GM23338 (cell line): ENCODE measurements around the gene ECD. TPM values are rescaled to one million over a fixed set of nuclear protein-coding genes. Genes with fewer than 3 reads are reported as not detected.

Experiments
- ATAC-seq: fragments of 200-7000 bp; cut with Tn5 transposase; 3 replicates; pipeline ENCODE4 v1.9.1; 2020
- DNase-seq: peaks from one replicate; pipeline ENCODE4 v3.0.0-alpha.2; 2015; ENCODE audit warnings: low spot score
- H2AFZ ChIP-seq: fragments of 200-600 bp; sonication (generic); 2 replicates; pipeline ENCODE4 v1.8.0; 2016; ENCODE audit warnings: antibody characterized with exemption, mild to moderate bottlenecking, moderate library complexity
- H3F3A ChIP-seq: fragments of 200-600 bp; sonication (generic); replicated peaks from 2 replicates; pipeline ENCODE4 v1.8.0; 2017; ENCODE audit warnings: antibody characterized with exemption, mixed run types, low read depth
- H3K27ac ChIP-seq: fragments of 200-600 bp; sonication (generic); 2 replicates; pipeline ENCODE4 v1.6.1; 2016; ENCODE audit warnings: low read depth
- H3K27me3 ChIP-seq: fragments of 200-600 bp; sonication (generic); 2 replicates; pipeline ENCODE4 v1.8.0; 2016; ENCODE audit warnings: mild to moderate bottlenecking, mixed run types, moderate library complexity; ENCODE audit not compliant: insufficient read depth
- H3K36me3 ChIP-seq: fragments of 200-600 bp; sonication (generic); 2 replicates; pipeline ENCODE4 v1.8.0; 2016; ENCODE audit warnings: mild to moderate bottlenecking; ENCODE audit not compliant: insufficient read depth
- H3K4me1 ChIP-seq: fragments of 200-600 bp; sonication (generic); 2 replicates; pipeline ENCODE4 v1.8.0; 2016; ENCODE audit warnings: mild to moderate bottlenecking, moderate library complexity; ENCODE audit not compliant: insufficient read depth
- H3K4me2 ChIP-seq: fragments of 200-600 bp; sonication (generic); 2 replicates; pipeline ENCODE4 v1.7.1; 2017; ENCODE audit warnings: mixed run types
- H3K4me3 ChIP-seq: fragments of 200-600 bp; sonication (generic); 2 replicates; pipeline ENCODE4 v1.6.1; 2016; ENCODE audit warnings: mixed run types
- H3K79me2 ChIP-seq: fragments of 200-600 bp; sonication (generic); replicated peaks from 2 replicates; pipeline ENCODE4 v1.8.0; 2017; ENCODE audit warnings: mild to moderate bottlenecking; ENCODE audit not compliant: insufficient read depth
- H3K9me2 ChIP-seq: fragments of 200-600 bp; sonication (generic); 2 replicates; pipeline ENCODE4 v1.8.0; 2017; ENCODE audit not compliant: insufficient read depth
- H4K20me1 ChIP-seq: fragments of 200-600 bp; sonication (generic); replicated peaks from 2 replicates; pipeline ENCODE4 v1.8.0; 2017; ENCODE audit warnings: mild to moderate bottlenecking; ENCODE audit not compliant: insufficient read depth
- H3K27ac Mint-ChIP-seq: 2 replicates; pipeline ENCODE4 v1.8.0; 2020; ENCODE audit warnings: inconsistent platforms, mild to moderate bottlenecking, moderate library complexity, mixed read lengths
- H3K27me3 Mint-ChIP-seq: 3 replicates; pipeline ENCODE4 v1.8.0; 2022; ENCODE audit warnings: low read depth, mild to moderate bottlenecking, moderate library complexity, mixed read lengths, inconsistent platforms; ENCODE audit not compliant: insufficient read depth, poor library complexity
- H3K36me3 Mint-ChIP-seq: 3 replicates; pipeline ENCODE4 v1.8.0; 2021; ENCODE audit warnings: low read depth, mild to moderate bottlenecking, inconsistent platforms, moderate library complexity, mixed read lengths
- H3K4me1 Mint-ChIP-seq: 3 replicates; pipeline ENCODE4 v1.8.0; 2020; ENCODE audit warnings: mild to moderate bottlenecking, inconsistent platforms, mixed read lengths
- H3K4me3 Mint-ChIP-seq: 3 replicates; pipeline ENCODE4 v1.8.0; 2021; ENCODE audit warnings: moderate library complexity, mild to moderate bottlenecking, inconsistent platforms, mixed read lengths
- H3K9me3 Mint-ChIP-seq: 3 replicates; pipeline ENCODE4 v1.8.0; 2020; ENCODE audit warnings: moderate library complexity, mild to moderate bottlenecking, inconsistent platforms, mixed read lengths
- CREB1 ChIP-seq: fragments of 250-450 bp; sonication (Bioruptor Pico); IDR thresholded peaks from 2 replicates; pipeline ENCODE4 v1.5.0; 2020; ENCODE audit warnings: low read depth, mild to moderate bottlenecking, moderate library complexity
- EZH2 ChIP-seq: fragments of 200-600 bp; sonication (generic); IDR thresholded peaks from one replicate; pipeline ENCODE4 v1.8.0; 2017; ENCODE audit warnings: antibody characterized with exemption, mild to moderate bottlenecking, low read depth; ENCODE audit not compliant: unreplicated experiment
- EZH2phosphoT487 ChIP-seq: fragments of 200-600 bp; sonication (generic); IDR thresholded peaks from one replicate; pipeline ENCODE4 v1.8.1; 2018; ENCODE audit warnings: antibody characterized with exemption; ENCODE audit not compliant: unreplicated experiment
- JUNB ChIP-seq: IDR thresholded peaks from one replicate; pipeline ENCODE4 v1.6.1; 2016; ENCODE audit warnings: antibody characterized with exemption; ENCODE audit not compliant: unreplicated experiment
- NANOG ChIP-seq: IDR thresholded peaks from 2 replicates; pipeline ENCODE4 v1.6.1; 2016; ENCODE audit warnings: antibody characterized with exemption, borderline replicate concordance
- POLR2AphosphoS5 ChIP-seq: IDR thresholded peaks from 2 replicates; pipeline ENCODE4 v1.6.1; 2016; ENCODE audit warnings: antibody characterized with exemption, low read depth
- STAT1 ChIP-seq: IDR thresholded peaks from one replicate; pipeline ENCODE4 v1.6.1; 2016; ENCODE audit warnings: antibody characterized with exemption; ENCODE audit not compliant: unreplicated experiment
- ZNF114 ChIP-seq: fragments of 250-450 bp; sonication (Bioruptor Pico); IDR thresholded peaks from 2 replicates; pipeline ENCODE4 v1.5.0; 2020; ENCODE audit warnings: mild to moderate bottlenecking, moderate library complexity
- ZNF331 ChIP-seq: fragments of 250-450 bp; sonication (Bioruptor Pico); IDR thresholded peaks from 2 replicates; pipeline ENCODE4 v1.5.0; 2020; ENCODE audit warnings: low read depth, mild to moderate bottlenecking, moderate library complexity
- polyA plus RNA-seq: library from polyadenylated mRNA; unstranded; fragments of >200 nt; fragmentation: Nextera tagmentation; extraction: Ambion mirVana; gene quantifications from 2 replicates; pipeline ENCODE4 v1.2.1, GENCODE V29; 2016
- total RNA-seq: library from RNA; depleted of rRNA; stranded (reverse); fragments of >200 nt; shearing (Covaris generic); gene quantifications from 2 replicates; pipeline ENCODE4 v1.2.3, GENCODE V29; 2014
- TF ChIP-seq, protein P1 (sequence below): IDR thresholded peaks from one replicate; pipeline ENCODE4 v1.6.1; 2018; ENCODE audit warnings: antibody characterized with exemption; ENCODE audit not compliant: unreplicated experiment
- TF ChIP-seq, protein P2 (sequence below): IDR thresholded peaks from 2 replicates; pipeline ENCODE4 v1.6.1; 2016; ENCODE audit warnings: antibody characterized with exemption
- TF ChIP-seq, protein P3 (sequence below), 2 experiments: fragments of 200-600 bp in 1 of 2; sonication (generic) in 1 of 2; conservative IDR thresholded peaks; 2 replicates each; pipeline versions ENCODE4 v1.5.1 to v1.6.1; 2016 to 2017; ENCODE audit warnings: antibody characterized with exemption in 2 of 2, low read depth in 2 of 2, mild to moderate bottlenecking in 2 of 2, moderate library complexity in 1 of 2
- TF ChIP-seq, protein P4 (sequence below): fragments of 250-450 bp; sonication (Bioruptor Pico); IDR thresholded peaks from 2 replicates; pipeline ENCODE4 v1.5.0; 2020; ENCODE audit warnings: mild to moderate bottlenecking, moderate library complexity

Gene ECD
- total and polyA plus RNA-seq, 2 experiments from 2014 or later = 37.8 to 56.6 TPM

DNA sequence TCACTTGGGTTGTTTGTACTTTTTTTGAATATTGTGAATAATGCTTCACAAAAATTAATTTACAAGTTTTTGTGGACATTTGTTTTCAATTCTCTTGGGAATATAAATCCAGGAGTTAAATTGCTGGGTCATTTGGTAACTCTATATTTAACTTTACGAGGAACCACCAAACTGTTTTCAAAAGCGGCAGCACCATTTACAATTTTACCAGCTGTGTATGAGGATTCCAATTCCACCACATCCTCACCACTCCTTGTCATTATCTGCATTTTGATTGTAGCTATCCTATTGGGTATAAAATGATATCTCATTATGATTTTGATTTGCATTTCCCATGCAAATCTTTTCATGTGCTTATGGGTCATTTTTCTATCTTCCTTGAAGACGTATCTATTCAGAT is 61.5 kb downstream of the ECD start:
- H3K79me2 ChIP-seq = no peaks in the 10 kb centered on the region
- TF ChIP-seq JUNB = no peak
- TF ChIP-seq ZNF331 (CRISPR knock-in tag) = no peak
- TF ChIP-seq EZH2phosphoT487 = no peak
- TF ChIP-seq EZH2 = no peak
- TF ChIP-seq NANOG = no peak
- TF ChIP-seq, protein P1, sequence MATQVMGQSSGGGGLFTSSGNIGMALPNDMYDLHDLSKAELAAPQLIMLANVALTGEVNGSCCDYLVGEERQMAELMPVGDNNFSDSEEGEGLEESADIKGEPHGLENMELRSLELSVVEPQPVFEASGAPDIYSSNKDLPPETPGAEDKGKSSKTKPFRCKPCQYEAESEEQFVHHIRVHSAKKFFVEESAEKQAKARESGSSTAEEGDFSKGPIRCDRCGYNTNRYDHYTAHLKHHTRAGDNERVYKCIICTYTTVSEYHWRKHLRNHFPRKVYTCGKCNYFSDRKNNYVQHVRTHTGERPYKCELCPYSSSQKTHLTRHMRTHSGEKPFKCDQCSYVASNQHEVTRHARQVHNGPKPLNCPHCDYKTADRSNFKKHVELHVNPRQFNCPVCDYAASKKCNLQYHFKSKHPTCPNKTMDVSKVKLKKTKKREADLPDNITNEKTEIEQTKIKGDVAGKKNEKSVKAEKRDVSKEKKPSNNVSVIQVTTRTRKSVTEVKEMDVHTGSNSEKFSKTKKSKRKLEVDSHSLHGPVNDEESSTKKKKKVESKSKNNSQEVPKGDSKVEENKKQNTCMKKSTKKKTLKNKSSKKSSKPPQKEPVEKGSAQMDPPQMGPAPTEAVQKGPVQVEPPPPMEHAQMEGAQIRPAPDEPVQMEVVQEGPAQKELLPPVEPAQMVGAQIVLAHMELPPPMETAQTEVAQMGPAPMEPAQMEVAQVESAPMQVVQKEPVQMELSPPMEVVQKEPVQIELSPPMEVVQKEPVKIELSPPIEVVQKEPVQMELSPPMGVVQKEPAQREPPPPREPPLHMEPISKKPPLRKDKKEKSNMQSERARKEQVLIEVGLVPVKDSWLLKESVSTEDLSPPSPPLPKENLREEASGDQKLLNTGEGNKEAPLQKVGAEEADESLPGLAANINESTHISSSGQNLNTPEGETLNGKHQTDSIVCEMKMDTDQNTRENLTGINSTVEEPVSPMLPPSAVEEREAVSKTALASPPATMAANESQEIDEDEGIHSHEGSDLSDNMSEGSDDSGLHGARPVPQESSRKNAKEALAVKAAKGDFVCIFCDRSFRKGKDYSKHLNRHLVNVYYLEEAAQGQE = no peak
- TF ChIP-seq, protein P2, sequence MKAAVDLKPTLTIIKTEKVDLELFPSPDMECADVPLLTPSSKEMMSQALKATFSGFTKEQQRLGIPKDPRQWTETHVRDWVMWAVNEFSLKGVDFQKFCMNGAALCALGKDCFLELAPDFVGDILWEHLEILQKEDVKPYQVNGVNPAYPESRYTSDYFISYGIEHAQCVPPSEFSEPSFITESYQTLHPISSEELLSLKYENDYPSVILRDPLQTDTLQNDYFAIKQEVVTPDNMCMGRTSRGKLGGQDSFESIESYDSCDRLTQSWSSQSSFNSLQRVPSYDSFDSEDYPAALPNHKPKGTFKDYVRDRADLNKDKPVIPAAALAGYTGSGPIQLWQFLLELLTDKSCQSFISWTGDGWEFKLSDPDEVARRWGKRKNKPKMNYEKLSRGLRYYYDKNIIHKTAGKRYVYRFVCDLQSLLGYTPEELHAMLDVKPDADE = no peak
- TF ChIP-seq, protein P3, sequence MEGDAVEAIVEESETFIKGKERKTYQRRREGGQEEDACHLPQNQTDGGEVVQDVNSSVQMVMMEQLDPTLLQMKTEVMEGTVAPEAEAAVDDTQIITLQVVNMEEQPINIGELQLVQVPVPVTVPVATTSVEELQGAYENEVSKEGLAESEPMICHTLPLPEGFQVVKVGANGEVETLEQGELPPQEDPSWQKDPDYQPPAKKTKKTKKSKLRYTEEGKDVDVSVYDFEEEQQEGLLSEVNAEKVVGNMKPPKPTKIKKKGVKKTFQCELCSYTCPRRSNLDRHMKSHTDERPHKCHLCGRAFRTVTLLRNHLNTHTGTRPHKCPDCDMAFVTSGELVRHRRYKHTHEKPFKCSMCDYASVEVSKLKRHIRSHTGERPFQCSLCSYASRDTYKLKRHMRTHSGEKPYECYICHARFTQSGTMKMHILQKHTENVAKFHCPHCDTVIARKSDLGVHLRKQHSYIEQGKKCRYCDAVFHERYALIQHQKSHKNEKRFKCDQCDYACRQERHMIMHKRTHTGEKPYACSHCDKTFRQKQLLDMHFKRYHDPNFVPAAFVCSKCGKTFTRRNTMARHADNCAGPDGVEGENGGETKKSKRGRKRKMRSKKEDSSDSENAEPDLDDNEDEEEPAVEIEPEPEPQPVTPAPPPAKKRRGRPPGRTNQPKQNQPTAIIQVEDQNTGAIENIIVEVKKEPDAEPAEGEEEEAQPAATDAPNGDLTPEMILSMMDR (conservative IDR thresholded peaks at IDR 0.05; ENCODE audit: low read depth in 2 of 2) = no peak
- TF ChIP-seq POLR2AphosphoS5 = no peak
- TF ChIP-seq, protein P4, sequence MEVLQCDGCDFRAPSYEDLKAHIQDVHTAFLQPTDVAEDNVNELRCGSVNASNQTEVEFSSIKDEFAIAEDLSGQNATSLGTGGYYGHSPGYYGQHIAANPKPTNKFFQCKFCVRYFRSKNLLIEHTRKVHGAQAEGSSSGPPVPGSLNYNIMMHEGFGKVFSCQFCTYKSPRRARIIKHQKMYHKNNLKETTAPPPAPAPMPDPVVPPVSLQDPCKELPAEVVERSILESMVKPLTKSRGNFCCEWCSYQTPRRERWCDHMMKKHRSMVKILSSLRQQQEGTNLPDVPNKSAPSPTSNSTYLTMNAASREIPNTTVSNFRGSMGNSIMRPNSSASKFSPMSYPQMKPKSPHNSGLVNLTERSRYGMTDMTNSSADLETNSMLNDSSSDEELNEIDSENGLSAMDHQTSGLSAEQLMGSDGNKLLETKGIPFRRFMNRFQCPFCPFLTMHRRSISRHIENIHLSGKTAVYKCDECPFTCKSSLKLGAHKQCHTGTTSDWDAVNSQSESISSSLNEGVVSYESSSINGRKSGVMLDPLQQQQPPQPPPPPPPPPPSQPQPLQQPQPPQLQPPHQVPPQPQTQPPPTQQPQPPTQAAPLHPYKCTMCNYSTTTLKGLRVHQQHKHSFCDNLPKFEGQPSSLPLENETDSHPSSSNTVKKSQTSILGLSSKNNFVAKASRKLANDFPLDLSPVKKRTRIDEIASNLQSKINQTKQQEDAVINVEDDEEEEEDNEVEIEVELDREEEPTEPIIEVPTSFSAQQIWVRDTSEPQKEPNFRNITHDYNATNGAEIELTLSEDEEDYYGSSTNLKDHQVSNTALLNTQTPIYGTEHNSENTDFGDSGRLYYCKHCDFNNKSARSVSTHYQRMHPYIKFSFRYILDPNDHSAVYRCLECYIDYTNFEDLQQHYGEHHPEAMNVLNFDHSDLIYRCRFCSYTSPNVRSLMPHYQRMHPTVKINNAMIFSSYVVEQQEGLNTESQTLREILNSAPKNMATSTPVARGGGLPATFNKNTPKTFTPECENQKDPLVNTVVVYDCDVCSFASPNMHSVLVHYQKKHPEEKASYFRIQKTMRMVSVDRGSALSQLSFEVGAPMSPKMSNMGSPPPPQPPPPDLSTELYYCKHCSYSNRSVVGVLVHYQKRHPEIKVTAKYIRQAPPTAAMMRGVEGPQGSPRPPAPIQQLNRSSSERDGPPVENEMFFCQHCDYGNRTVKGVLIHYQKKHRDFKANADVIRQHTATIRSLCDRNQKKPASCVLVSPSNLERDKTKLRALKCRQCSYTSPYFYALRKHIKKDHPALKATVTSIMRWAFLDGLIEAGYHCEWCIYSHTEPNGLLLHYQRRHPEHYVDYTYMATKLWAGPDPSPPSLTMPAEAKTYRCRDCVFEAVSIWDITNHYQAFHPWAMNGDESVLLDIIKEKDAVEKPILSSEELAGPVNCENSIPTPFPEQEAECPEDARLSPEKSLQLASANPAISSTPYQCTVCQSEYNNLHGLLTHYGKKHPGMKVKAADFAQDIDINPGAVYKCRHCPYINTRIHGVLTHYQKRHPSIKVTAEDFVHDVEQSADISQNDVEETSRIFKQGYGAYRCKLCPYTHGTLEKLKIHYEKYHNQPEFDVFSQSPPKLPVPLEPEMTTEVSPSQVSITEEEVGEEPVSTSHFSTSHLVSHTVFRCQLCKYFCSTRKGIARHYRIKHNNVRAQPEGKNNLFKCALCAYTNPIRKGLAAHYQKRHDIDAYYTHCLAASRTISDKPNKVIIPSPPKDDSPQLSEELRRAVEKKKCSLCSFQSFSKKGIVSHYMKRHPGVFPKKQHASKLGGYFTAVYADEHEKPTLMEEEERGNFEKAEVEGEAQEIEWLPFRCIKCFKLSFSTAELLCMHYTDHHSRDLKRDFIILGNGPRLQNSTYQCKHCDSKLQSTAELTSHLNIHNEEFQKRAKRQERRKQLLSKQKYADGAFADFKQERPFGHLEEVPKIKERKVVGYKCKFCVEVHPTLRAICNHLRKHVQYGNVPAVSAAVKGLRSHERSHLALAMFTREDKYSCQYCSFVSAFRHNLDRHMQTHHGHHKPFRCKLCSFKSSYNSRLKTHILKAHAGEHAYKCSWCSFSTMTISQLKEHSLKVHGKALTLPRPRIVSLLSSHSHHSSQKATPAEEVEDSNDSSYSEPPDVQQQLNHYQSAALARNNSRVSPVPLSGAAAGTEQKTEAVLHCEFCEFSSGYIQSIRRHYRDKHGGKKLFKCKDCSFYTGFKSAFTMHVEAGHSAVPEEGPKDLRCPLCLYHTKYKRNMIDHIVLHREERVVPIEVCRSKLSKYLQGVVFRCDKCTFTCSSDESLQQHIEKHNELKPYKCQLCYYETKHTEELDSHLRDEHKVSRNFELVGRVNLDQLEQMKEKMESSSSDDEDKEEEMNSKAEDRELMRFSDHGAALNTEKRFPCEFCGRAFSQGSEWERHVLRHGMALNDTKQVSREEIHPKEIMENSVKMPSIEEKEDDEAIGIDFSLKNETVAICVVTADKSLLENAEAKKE (CRISPR knock-in tag) = no peak
- no peak for TF ChIP-seq CREB1 (CRISPR knock-in tag)
- TF ChIP-seq ZNF114 (CRISPR knock-in tag) = no peak
- no peak for TF ChIP-seq STAT1
- no peak overlapping the region for H2AFZ ChIP-seq
- no peak overlapping the region for H3K4me2 ChIP-seq
- DNase-seq = no peak
- H3K36me3 ChIP-seq = no peaks in the 10 kb centered on the region
- Mint-ChIP-seq H3K4me1 (no peaks in the 10 kb centered on the region), H3K4me3 (no peak overlapping the region), H3K9me3 (peaks cover 15% of the 10 kb centered on the region), H3K36me3 (peaks cover 15% of the 10 kb centered on the region), H3K27ac (no peak overlapping the region), H3K27me3 (no peaks in the 10 kb centered on the region)
- no peaks in the 10 kb centered on the region for H3K27me3 ChIP-seq
- no peaks in the 10 kb centered on the region for H3K4me1 ChIP-seq
- no peaks in the 10 kb centered on the region; the same call in 1 of the 2 replicates for H4K20me1 ChIP-seq
- H3K4me3 ChIP-seq = no peak overlapping the region
- H3K9me2 ChIP-seq = no peaks in the 10 kb centered on the region
- H3F3A ChIP-seq = no peaks in the 10 kb centered on the region
- no peak overlapping the region for H3K27ac ChIP-seq
- ATAC-seq = no peak
